ENCODE results near the gene ANGPTL2.

The ANGPTL2 gene

DNA sequence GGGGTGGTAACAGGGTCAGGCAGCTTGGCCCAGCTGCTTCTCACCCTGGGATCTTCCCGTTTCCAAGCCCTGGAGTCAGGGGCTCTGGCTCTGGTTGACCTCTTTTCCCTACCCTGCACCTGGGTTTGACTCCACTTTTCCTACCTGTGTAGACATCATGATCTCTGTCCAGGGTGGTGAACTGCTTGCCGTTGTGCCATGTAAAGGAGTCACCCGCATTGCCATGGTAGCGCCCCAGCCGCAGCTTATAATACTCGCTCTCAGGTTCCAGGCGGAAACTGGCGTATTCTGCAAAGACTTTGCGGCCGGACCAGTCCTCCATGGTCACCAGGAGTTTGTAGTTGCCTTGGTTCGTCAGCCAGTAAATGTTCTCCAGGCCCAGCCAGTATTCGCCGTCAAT lies 30.9 kb downstream of the ANGPTL2 start:
- no peak for DNase-seq

DNA sequence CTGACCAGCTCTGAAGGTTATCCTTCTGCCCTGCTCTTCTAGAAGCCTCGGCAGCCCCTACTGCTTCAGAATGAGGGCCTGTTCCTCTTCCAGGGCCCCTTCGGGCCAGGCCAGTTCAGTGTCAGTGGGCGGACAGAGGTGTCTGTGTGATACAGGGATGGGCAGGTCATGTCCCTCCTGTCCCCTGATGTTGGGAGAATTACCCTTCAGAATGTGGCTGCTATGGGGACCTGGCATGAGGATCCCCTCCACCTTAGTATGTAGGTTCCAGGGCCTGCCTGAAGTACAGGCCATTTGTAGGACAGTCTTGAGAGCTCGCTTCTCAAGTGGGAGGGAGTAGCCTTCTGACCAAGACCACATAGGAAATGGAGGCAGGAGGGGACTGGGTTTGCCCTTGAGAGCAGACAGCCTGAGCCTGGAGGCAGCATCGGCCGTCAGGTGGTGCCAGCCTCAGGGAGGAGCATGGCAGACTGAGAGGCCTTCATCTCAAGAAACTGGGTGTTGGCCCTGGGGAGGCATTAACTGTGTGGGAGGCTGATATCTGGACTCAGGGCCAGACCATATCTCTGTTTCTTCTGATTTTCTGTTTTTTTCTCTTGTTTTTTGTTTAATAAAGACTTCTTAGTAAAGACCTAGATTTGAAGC lies 32.0 kb downstream of the ANGPTL2 start:
- no peak for DNase-seq

DNA sequence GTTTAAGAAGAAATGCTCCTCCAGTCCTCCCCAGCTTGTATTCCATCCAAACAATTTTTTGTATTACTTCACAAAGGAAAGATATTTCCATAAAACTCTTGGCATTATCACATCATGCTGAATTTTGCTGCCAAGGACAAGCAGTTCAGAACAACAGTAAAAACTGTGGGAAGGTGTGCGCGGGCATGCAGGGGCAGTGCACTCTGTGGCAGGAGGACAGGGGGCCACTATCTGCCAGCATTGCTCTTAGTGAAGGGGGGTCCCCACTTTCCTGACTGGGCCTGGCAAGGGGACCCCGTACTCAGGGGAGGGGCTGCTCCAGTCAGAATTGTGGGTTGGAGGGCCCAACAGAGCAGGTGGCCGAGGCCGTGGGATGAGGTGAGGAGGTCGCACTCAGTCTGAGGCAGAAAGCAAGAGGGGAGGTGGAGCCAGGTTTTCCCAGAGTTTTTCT lies 32.8 kb downstream of the ANGPTL2 start:
- no peak for DNase-seq

DNA sequence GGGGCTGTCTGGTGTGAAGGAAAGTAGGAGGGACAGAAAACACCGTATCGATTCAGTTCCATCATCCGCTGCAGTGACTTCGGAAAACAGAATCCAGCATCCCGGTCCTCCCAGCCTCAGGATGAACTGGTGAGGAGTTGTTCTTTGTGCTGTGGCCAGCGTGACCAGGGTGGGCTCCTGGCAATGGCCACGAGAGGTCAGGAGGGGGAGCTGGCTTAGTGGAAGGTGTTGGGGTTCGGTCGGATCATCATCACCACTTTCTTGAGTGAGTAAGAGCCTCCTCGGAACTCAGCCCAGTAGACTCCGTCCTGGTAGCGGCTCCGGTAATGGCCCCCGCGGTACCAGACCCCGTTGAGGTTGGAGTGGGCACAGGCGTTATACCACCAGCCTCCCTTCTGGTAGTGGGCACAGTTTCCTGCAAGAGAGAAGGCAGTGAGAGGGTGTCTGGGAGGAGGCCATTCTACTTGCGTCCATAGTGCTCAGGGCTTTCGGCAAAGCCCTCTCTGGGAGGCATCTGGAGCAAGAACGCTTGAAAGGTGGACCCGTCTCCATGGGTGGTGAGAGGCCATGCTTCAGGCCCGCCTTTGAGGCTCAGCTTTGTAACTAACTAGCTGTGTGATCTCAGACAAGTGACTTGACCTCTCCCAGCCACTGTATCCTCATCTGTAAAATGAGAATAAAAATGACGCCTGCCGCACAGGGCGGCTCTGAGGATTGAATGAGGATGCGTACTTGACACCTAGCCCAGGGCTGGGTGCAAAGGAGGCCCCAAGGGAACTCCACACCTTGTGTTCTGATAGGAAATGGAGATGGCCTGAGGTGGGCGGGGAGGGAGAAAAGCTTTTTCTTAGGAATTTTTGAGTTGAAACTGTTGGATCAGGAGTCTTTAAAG lies 33.5 kb downstream of the ANGPTL2 start:
- no peak for DNase-seq

DNA sequence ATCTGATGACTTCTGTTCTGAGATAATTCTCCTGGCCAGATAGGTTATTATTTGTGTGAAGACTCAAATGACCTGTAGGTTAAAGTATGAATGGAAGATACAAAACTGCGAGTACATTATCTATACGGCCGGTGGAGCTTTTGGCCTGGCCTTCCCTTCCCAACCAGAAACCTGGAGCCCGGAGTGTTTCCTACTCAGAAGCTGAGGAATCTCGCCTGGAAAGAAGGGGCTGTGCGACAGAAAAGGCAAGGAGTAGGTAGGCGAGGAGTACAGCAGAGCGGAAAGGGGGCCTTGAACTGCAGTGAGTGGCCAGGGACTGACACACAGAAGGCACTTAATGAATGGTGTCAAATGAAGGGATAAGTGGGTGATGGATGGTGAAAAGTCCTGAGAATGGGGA lies 34.6 kb downstream of the ANGPTL2 start:
- DNase-seq: no peak

DNA sequence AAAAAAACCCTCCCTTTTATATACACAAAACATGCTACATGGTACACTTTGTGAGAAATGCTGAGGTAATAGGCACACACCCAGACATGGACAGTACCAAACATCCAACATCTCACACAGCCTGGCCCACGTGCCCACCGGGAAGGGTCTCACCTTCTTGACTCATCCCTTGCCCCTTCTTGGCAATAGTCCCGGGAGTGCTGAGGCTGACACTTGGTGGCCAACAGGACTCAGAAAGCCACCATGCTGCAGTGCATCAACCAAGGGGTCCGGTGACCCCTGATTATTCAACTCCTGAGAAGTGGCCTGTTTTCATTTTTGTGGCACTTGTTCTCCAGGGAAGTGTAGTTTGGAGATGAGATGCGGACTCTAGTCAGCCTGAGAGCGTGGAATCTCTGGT lies 35.0 kb downstream of the ANGPTL2 start:
- no peak for DNase-seq

DNA sequence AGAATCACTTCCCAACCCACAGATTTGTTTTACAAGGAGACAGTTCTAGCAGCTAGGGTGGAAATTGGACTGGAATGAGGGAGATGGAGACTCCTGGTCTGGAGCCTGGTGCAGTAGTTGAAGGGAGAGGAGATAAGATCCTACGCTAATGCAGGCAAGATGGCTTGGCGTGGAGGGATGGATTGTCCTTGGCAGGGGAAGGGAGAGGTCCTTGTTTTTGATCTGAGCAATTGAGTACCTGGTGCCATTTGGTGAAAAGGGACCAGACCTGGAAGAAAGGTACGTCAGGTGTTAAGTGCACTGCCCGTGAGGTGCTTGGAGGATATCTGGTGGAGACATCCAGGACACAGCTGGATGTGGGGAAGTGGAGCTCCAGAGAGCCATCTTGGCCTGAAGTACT lies 35.7 kb downstream of the ANGPTL2 start:
- DNase-seq: no peak

DNA sequence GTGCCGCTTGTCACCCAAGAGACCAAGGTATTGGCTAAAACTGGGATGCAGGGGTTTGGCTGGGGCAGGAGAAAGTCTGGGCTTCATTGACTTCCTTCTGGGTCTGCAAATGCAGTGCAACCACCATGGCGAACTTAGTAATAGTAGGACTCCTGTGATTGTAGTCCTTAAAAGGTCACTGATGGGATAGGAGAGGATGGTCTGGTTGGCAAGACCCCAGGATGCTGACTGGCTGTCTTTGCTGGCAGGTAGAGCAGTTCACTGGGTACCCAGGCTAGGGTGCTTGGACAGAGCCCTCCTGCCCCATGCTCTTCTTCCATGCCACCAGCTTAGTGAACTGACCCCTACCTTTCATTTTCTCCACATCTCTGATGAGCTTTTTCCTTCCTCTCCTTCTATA lies 37.2 kb downstream of the ANGPTL2 start:
- DNase-seq: no peak

DNA sequence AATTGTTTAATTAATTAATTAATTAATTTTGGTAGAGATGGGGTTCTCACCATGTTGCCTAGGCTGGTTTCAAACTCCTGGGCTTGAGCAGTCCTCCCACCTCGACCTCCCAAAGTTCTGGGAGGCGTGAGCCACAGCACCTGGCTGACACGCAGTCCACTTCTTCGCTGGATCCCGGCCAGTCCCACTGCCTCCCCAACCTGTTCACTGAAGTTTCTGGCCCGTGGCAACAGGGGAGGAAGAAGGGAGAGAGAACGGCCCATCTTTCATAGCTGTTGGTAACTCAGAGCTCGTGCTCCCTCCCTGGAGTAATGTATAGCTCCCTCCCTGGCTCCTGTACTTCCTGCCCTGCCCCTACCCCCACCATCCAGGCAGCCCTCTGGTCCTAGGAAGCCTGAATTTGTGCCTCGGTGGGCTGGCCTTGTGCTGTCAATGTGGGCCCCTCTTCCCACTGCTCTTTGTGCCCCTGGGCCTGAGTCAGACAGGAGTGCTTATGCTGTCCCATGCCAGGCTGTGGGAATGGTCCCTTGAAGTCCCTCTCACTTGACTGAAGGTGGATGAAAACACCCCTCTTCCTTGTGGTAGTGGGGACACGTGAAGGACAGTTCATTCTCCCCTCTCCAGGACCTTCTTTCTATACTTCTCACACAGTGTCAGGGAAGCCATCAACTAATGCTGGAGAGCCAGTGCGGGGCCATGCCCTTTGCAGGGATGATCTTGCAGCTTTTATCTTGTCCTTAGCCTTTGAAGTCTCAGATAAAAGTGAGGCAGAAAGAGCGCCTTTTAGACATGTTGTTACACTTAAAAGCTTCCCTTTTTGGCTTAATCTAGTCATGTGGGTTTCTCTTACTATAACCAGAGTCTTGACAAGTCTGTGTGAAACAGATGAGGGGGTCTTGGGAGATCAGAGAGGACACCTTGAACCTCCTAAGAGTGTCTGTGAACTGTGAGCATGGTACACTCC lies 38.1 kb downstream of the ANGPTL2 start:
- DNase-seq: no peak

DNA sequence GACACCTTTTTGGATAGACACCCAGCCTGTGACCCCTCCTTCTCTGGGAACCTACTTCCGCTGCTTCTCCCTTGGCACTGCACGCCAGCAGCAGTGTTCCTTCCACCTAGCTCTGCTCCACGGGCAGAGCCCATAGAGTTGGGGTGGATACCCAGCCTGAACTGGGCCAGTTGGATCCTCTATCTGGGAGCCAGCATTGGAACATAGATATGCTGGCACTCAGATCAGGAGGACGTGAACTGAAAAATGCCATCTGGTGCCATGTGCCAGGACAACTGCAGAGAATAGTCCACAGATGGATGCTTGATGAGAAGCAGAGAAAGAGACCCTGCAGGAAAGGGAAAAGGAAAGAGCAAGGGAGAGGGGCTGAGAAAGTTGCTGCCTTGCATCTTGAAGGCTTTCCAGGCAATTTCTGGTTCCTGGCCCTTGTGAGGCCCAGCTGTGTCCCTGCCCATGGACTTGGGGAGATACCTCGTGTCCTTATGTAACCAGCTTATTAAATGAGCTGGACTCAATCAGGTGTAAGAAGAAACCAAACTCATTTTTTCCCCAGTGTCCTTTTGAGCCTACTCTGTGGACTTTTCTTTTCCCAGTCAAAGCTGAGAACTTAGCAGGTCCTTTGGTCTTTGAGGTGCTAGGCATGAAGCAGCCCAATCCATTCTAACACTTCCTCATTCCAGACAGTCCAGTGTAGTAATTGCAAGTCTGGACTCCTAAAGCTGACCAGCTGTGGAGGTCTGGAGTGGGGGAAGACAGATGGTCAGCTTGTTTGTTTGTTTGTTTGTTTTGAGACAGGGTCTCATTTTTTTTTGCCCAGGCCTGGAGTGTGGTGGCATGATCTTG lies 39.1 kb downstream of the ANGPTL2 start:
- no peak for DNase-seq

DNA sequence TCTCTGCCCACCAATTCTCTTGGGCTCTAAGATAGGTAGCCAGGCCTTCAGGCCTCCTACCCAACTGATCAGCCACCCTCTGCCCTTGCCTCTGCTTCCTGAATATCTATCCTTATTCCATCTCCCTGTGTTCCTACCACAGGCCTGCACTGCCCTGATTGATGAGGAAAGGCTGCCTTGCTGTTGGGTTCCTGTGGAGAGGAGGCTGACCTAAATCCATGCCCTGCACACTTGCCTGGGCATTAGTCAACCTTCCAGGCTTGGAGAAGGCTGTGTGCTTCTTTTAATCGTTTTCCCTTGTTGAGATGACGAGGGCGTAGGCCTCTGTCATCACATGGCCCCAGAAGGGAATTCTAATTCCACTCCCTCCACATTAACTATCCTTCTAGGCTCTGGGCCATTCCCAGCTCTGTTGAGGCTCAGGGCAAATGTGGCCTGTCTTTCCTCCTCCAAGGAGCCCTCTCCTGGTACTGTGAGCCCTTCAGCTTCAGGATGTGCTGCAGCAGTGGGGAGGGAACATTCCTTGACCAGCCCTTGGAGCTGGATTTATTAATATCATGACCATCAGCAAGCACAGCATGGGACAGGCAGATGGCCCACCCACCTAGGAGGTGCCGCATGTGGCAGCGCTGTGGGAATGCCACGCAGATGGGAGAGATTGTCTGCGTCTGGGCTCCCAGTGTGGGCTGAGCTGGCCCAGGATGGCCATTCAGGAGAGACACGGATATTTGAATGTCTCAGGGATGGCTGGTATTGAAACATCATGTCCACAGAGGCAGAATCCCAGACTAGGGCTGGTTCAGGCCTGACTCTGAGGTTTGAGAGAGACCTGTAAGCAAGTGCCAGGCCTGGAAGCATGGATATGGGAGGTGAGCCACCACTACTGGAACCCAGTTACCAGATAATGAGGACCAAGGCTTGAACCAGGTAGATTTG lies 40.9 kb downstream of the ANGPTL2 start:
- no peak for DNase-seq

DNA sequence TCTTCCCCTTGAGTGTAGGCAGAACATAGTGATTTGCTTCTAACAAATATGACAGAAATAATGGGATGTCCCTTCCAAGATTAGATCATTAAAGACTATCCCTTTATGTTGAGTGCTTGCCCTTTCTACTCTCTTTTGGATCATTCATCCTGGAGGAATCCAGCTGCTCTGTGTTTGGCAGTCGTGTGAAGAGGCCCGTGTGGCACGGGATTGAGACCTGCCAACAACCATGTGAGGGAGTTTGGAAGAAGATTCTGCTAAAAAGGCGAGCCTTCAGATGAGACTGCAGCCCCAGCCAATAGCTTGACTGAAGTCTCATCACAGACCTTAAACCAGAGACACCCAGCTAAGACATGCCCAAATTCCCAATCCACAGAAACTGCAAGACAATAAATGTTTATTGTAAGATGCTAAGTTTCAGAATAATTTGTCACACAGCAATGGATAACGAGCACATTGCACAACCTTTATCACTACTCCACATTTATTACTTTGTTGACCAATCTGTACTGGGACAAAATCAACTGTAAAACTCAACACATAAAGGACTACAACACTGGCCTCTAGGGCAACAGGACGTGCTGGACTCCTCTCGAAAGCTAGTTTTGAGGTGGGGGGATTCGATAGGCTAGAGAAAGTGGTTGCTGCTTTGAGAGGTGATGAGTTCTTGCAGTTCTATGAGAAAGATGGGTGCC lies 42.8 kb downstream of the ANGPTL2 start:
- DNase-seq: no peak

DNA sequence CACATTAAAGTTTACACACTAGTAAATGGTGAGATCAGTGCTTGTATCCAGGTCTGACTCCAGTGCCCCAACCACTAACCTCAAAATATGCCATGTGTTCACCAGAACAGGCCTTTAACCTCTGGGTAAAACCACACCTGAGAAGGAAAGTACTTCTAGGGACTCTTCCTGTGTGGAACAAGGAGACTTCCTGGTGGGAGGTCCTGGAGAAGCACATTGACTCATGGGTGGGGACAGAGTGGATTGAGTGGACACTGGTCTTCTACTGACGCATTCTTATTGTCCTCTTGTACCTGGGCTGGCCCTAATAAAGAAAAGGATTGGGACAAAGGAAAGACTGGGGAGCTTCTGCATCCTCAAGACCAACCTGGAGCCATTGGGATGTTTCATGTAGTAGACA lies 43.4 kb downstream of the ANGPTL2 start:
- DNase-seq: no peak

DNA sequence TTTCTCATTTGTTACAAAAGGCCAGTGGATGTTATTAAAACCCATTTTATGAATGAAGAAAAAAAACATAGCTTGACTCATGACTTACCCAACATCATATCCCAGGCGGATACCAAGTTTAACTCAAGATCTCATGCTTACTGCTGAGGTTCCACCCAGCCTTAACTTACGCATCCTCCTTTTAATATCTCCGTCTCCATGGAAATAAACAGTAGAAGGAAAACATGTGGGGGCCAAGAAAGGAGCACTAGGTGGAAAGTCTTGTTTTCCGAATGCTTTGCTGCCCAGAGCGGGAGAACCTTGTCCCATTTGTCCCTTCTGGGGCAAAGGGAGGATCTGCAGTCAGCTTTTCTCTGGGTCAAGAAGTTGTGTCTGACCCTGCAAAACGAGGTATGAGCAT lies 44.1 kb downstream of the ANGPTL2 start:
- no peak for DNase-seq

DNA sequence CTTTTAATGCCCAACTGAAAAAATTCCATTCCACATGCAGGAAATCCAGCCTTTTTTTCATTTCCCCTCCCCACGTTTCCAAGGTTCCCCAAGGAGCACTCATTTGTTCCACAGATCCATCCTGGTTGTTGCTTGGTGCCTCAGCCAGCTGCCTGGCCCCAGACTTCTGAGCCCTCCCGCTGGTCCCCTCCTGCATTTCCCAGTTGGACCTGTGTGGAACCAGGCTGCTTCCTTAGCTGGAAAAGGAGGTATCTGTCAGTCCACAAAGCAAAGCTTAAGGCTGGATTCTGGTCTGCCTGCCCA lies 44.8 kb downstream of the ANGPTL2 start:
- no peak for DNase-seq

DNA sequence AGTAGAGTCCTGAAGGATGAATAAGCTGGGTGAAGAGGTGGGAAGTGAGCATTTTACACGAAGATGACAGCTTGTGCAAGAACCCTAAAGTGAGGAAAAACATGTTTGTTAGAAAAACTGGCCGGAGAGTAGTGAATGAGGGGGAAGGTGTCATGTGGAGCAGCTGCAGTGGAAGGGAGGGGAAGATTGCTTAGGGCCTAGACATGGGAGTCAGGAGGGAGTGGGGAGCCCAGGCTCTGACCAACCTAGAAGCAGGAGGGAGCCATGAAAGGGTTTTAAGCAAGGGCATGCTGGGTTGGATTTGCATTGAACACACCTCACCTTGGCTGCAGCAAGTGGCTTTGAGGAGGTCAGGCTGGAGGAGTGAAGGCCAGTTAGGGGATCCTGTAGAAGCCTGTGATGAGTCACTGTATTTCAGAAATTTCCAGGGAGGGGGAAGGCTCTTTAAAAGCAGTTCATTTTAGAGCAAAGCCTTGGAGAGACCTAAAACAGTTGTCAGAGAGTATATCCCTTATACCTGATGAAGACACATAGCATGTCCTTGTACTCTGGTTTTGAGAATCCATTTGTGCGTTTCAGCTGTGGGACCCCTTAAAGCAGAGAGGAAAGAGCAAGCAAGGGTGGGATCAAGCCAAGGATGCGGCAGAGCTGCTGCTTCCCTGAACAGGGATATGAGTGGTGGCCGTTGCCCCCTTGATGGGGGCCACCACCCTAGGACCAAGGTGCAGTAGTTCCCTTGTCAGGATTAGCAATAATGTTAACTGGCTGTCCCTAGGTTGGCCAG lies 45.4 kb downstream of the ANGPTL2 start:
- DNase-seq: no peak

DNA sequence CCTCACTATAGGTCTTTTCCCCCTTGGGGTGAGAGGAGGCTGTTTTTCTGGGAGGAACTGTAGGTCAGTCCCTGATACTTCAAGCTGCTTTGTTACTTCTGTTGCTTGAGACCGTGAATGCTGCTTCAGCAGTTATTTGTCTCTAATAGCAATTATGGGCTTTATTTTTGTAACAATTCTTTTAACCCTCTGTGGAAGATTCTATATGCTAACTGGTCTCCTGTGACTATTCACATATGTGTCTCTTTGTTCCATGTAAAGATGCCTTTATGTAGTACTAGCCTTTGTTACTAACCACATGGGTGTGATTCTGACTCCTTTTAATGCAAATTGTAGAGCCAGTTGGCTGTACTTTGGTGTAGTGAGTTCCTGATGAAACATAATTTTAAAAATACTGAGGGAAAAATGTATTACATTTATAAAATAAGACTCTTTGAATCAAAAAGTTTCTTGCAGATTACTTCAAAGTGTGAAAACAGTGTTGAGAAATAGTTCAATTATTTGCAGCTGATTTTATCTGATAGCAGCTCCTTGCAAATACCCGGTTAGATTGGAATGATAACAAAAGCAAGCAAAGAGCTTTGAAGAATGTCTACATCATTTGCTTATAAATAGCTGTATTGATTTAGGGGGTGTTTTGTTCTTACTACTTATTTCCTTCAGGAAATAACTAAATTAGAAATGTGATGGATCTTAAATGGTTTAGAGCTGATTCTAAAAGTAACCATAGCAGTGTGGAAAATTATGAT lies 46.6 kb downstream of the ANGPTL2 start:
- no peak for DNase-seq

DNA sequence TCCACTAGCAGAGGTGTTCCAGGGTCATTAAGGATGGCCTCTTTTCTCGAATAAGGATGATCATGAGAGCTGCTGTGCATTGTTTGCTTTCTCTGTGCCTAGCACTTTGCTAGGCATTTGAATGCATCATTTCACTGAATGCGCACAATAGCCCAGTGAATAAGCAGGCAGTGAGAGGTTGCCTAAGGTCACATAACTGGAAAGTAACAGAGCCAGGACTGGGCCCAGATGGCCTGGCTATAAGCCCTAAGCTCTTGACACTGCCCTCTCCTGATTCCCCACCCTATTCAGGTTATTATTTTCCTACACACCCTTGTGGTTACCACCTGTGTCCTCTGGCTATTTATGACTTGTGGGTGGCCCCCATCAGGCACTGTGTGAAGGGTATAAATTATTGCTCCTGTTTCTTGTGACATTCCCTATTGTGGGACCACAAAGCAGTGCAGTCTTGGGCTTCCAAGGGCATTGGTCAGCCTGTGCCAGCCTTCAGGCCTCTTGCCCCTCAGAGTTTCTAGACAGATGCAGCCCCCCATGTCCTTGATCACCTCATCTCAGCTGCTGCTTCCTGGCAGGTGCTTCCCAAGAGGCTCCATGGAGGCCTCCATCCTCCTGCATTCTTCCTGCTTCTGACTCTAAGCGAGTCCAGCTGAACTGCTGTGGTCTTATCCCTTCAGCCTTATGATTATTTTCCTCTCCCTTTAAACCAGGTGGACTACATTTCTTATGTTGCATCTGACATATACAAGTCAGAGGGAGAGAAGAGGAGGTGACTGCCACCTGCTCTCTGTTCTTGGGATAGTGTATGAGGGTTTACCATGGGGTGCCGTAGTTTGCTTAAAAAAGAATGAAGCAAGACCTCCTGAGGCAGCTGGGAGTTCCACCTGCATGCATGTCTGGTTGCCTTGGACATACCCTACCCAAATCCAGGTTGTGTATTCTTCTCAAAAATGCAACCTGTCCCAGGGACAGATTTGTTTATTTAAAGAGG lies 47.6 kb downstream of the ANGPTL2 start:
- DNase-seq: no peak

Data from NK-92 treated with Interleukin-12 subunit alpha and Interleukin-12 subunit beta, amount 100 ng/mL, for 24 hours (cell line).